SU-DHL-6 (cell line): ENCODE data around the gene DAAM1.

Source experiments
- CTCF ChIP-seq: fragments of 200-600 bp; sonication (generic); IDR thresholded peaks from one replicate; pipeline ENCODE4 v1.5.1; 2017; ENCODE audit warnings: antibody characterized with exemption, mild to moderate bottlenecking, low read length, moderate library complexity; ENCODE audit not compliant: insufficient read depth, poor library complexity, severe bottlenecking
- EZH2phosphoT487 ChIP-seq: fragments of 200-600 bp; sonication (generic), shearing (Covaris generic); conservative IDR thresholded peaks from 2 replicates; pipeline ENCODE4 v1.6.1; 2018; ENCODE audit warnings: mild to moderate bottlenecking, antibody characterized with exemption, low read length, moderate library complexity, mixed read lengths

- TF ChIP-seq CTCF (no peak), EZH2phosphoT487 (no peak)
Measured at GRCh38 chr14:59308086-59308485, 119.6 kb downstream of the DAAM1 start.
